Measurements from ENCODE around the gene EIF6.

DNA sequence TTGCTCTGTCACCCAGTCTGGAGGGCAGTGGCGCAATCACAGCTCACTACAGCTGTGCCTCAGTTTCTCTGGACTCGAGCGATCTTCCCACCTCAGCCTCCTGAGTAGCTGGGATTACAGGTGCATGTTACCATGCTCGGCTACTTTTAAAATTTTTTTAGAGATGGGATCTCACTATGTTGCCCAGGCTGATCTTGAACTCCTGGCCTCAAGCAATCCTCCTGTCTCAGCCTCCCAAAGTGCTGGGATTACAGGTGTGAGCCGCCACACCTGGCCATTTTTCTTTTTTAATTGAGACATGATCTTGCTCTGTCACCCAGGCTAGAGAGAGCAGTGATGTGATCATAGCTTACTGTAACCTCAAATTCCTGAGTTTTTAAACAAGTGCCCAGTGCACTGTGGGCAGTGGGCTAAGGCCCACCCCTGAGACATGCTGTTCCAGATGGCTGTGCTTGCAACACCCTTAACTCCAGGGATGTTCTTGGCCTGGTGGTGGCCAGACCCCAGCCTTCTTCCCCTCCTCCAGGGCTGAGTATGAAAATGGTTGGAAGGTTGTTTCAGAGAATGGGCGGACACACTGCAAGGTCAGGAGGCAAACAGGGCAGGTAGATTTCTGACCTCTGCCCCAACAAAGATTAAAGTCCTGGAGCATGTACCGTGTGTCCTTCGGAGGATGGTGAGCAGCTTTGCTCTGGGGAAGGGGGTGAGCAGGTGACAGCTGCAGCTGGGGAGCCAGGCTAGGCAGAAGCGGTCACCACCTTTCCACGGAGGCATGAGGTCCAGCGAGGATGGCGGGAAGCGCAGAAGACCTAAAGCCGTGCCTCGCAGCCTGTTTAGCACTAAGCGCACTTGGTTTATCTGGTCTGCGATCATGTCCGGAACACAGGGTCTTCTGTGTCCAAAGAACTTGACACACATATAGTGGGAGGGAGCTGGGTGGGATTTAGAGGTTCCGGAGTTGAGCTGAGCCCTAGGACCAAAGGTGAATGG is 9.0 kb upstream of the EIF6 start:
- no peak for TF ChIP-seq EZH2 (IDR thresholded peaks at IDR 0.05; ENCODE audit: insufficient read depth, poor library complexity, severe bottlenecking)
- no peak for TF ChIP-seq EZH2phosphoT487 (IDR thresholded peaks at IDR 0.05; ENCODE audit: insufficient read depth, low read depth)
